GM19452 (cell line): Measurements from ENCODE around the gene MGAT5.
A peak's percentile ranks its signal among the peaks of the same experiment; 100 is the strongest.
"Not testable (repeated sequence)": the region's sequence is repeated elsewhere in the genome, so short reads cannot be mapped to it uniquely, and the experiment has no call there.

ENCODE experiments used
- ATAC-seq: cut with Tn5 transposase; IDR thresholded peaks from one replicate; pipeline ENCODE4 v1.9.1; 2021; ENCODE audit not compliant: unreplicated experiment

MGAT5 gene

GRCh38 chr2:134276381-134277172 is 22.7 kb downstream of the MGAT5 start:
- no peak for ATAC-seq

GRCh38 chr2:134277223-134277622 is 23.4 kb downstream of the MGAT5 start:
- ATAC-seq, result no peak

DNA sequence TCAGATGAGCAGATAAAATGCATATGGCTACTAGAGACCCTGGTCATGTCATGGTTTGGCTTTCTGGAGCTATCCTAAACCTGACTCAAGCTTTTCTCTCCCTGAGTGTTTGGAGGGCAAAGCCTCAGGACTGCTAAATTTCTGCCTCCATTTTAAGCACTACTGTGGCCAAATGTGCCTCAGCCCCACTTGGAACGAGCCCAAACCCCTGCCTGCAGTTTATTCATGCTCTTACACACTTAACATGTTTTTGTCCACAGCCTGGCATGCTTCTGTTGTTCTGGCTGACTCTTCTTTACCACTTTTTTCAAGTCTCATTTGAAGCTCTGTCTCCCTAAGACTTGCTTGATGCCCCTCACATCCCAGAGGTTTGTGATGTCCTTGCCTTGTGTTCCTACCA is 24.7 kb downstream of the MGAT5 start:
- no peak for ATAC-seq

DNA sequence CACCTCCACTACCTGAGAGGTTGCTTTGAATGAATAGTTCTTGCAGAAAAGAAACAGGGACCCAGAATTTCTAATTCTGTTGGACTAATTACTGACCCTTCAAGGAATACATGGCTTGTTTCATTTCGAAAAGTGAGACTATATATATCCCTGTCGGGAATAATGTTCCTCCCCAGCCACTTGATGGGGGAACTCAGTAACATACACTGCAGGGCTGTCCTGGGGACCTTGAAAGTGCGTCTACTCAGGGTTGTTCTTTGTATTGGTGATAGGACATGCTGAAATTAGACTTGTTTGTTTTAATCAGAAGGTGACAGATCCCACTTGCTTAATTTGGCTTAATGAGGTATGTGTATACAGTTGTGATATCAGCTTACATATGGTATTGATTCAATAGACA is 25.5 kb downstream of the MGAT5 start:
- no peak for ATAC-seq

DNA sequence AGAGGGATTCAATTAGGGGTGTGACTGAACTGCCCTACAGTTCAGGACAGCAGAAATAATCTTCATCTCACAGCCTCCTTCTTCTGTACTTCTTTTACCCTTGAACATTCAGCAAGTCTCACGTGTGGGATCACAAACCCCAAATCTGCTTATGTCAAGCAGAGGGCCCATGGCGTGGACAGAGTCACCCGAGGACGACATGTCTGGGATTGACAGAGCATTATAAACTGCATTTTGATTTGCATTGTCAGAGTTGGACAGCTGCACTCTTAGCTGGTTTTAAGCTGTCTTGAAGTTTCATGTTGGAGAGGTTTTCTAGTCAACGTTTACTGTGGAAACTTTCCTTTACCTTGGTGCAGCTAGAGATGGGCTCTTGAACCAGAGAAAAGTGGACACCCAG is 26.4 kb downstream of the MGAT5 start:
- ATAC-seq, result no peak

GRCh38 chr2:134280726-134281125 is 26.9 kb downstream of the MGAT5 start:
- no peak for ATAC-seq

GRCh38 chr2:134281815-134282419 is 28.0 kb downstream of the MGAT5 start:
- no peak for ATAC-seq

- peak; percentile 89 for ATAC-seq
These were observed 28.9 kb downstream of the MGAT5 start for GRCh38 chr2:134282629-134283400.

DNA sequence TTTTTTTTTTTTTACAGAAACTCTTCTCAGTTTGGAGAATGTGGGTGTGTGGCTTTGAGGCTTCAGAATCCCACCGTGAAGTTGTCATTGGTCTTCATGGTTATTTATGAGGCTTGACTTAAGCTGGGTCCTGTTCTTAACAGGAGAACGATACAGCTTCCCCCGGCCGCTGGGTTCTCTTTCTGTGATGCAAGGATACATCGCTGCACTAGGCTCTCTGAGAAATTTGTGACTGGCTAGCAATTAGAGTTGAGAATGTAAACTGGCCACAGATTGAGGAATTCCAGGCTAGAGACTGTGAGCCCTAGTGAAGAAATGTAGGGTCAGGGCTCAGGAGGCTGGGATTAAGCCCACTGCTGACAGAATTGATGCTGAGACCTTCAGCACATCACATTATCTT is 29.8 kb downstream of the MGAT5 start:
- ATAC-seq, result no peak

- ATAC-seq, result no peak
These were observed 30.3 kb downstream of the MGAT5 start for GRCh38 chr2:134284119-134284670.

DNA sequence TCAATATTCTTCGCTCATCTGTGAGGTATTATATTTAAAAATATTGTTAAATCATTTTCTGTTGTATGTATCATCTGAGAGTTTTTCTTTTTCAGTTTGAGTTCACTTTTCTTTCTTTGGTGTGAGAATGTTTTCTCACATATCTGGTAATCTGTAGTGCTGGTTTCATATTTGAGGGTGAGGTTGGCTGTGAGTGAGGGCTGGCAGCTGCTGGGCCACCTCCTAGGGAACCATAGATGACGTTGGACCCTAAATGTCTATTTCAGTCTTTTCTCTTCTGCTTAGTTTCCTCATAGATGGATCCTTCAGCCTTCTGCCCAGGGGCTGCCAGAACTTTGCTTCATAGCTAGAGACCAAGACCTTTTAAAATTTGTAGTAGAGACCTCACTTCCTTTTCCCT is 33.5 kb downstream of the MGAT5 start:
- ATAC-seq, result no peak

DNA sequence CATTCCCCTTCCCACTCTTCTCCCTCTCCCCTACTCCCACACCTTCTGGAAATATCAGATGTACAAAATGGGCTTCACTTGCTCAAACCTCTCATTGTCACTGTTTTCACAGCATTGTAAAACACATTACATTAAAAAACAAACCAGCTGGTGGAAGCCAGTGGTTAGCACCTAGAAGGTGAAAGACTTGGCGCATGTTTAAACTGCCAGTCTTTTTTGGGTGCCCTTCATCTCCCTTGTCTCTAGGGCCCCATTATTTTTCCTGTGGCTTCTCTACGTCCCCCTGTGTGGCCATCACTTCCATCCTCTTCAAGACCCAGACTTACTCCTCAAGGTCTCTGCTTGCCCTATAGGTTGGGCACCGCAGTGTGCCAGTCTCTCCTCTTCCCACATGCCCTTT is 34.9 kb downstream of the MGAT5 start:
- no peak for ATAC-seq

DNA sequence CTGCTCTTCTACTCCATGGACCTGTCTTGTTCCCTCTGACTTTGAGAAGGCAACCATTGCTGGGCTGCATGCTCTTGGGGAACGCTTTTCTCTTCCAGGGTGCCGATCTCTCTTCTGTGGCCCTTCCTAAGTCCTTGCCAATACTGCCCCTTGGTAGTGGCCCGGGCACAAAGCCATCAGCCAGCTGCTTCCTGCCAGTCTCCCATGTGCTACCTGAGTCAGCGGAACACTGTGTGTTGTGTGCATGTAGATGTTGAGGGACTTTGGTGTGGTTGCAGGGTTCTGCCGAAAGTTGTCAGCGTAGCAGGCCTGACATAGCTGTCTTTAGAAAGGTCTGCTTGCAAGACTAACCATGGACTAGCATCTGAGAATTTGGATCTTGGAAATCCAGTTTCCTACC is 35.4 kb downstream of the MGAT5 start:
- ATAC-seq, result no peak

GRCh38 chr2:134290358-134290757 is 36.5 kb downstream of the MGAT5 start:
- ATAC-seq, result peak; percentile 53

DNA sequence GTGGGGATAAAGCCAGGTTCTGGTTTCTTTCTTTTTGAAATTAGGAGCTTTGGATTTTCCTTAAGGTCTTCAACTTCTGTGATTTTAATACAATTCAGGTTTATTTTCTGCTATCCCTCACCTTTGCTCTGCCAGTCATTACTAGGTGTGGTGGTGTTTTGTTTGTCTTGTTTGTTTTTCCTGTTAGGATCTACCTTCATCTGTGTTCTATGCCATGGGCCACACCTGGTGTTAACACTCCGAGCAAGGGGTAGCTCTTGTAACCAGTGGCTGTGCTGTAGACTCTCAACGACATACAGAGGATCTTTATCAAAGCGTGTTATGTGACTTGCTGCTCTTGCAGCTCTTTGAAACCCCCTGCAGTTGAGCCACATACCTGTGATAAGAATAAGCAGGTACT is 38.6 kb downstream of the MGAT5 start:
- no peak for ATAC-seq

- no peak for ATAC-seq
These were observed 40.1 kb downstream of the MGAT5 start for GRCh38 chr2:134293719-134294537.

GRCh38 chr2:134294598-134294997 is 40.7 kb downstream of the MGAT5 start:
- not testable (repeated sequence) for ATAC-seq

DNA sequence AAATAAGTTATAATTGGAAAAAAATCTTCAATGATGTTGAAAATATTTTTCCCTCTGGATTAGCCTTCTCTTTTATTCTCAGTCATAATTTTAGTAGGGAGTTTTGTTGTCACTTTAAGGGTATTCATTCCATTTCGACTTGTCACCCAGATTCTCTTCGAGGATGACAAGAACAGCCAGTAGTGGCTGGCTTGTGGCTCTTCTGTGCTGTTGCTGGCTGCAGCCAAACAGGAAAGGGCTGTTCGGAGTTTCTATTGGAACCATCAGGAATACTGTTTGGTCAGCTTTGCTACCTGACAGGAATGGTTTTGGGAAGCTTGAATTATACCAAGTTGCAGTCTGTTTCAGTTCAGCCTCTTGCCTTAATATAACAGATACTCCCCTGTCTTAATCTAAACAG is 41.6 kb downstream of the MGAT5 start:
- no peak for ATAC-seq

GRCh38 chr2:134296301-134296700 is 42.4 kb downstream of the MGAT5 start:
- ATAC-seq, result no peak

GRCh38 chr2:134299334-134299733 is 45.5 kb downstream of the MGAT5 start:
- no peak for ATAC-seq

DNA sequence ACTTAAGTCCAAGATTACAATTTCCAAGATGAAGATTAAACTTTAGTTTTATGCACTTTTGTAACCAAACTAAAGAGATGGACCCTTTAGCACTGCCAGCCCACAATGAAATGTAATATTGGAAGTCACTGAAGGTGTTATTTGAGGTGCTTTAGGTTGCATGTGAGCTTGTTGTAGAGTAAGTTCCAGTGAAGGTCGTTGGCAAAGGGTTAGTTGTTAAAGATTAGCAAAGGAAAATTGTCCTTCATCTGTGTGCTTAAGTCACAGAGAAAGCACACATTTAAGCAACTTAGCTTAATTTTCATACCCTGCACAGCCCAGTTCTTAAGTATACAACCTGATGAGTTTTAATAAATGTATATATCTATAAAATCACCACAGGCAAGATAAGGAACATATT is 46.7 kb downstream of the MGAT5 start:
- ATAC-seq, result no peak
